GM12878 (cell line): ENCODE results near the gene STT3B.

Experiments
- E2F4 ChIP-seq: IDR thresholded peaks from 2 replicates; pipeline ENCODE4 v1.6.1; 2012; ENCODE audit warnings: low read depth, low read length, improper control_type of control experiment
- ZZZ3 ChIP-seq: IDR thresholded peaks from 2 replicates; pipeline ENCODE4 v1.6.1; 2011; ENCODE audit warnings: low read depth; ENCODE audit not compliant: control insufficient read depth, insufficient read length

- TF ChIP-seq ZZZ3, result no peak
- TF ChIP-seq E2F4, result no peak
Observed at GRCh38 chr3:31530960-31531335, 1.8 kb upstream of the STT3B start.
